ENCODE results near the gene RIPK4.

DNA sequence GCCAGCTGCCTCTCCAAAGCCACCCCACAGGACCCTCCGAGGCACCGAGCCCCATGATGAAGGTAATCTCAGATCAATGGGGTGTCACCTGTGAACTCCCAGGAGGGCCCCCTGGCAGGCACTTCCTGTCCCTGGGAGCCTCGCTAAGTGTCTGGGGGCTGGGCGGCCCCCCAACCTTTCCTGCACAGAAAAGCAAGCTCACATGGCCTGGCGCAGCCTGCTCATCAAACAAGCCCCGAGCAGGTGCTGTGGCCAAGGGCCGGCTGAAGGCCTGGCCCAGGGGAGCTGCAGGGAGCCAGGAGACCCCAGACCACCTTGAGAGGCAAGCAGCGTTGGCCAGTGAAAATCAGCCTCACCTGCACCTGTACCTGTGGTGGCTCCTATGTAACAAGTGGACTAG is 2.9 kb downstream of the RIPK4 start:
- TF ChIP-seq, protein P1, sequence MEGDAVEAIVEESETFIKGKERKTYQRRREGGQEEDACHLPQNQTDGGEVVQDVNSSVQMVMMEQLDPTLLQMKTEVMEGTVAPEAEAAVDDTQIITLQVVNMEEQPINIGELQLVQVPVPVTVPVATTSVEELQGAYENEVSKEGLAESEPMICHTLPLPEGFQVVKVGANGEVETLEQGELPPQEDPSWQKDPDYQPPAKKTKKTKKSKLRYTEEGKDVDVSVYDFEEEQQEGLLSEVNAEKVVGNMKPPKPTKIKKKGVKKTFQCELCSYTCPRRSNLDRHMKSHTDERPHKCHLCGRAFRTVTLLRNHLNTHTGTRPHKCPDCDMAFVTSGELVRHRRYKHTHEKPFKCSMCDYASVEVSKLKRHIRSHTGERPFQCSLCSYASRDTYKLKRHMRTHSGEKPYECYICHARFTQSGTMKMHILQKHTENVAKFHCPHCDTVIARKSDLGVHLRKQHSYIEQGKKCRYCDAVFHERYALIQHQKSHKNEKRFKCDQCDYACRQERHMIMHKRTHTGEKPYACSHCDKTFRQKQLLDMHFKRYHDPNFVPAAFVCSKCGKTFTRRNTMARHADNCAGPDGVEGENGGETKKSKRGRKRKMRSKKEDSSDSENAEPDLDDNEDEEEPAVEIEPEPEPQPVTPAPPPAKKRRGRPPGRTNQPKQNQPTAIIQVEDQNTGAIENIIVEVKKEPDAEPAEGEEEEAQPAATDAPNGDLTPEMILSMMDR (IDR thresholded peaks at IDR 0.05): no peak
- TF ChIP-seq POLR2AphosphoS5 (IDR thresholded peaks at IDR 0.05; ENCODE audit: low read depth, low read length): no peak
- TF ChIP-seq, protein P2, sequence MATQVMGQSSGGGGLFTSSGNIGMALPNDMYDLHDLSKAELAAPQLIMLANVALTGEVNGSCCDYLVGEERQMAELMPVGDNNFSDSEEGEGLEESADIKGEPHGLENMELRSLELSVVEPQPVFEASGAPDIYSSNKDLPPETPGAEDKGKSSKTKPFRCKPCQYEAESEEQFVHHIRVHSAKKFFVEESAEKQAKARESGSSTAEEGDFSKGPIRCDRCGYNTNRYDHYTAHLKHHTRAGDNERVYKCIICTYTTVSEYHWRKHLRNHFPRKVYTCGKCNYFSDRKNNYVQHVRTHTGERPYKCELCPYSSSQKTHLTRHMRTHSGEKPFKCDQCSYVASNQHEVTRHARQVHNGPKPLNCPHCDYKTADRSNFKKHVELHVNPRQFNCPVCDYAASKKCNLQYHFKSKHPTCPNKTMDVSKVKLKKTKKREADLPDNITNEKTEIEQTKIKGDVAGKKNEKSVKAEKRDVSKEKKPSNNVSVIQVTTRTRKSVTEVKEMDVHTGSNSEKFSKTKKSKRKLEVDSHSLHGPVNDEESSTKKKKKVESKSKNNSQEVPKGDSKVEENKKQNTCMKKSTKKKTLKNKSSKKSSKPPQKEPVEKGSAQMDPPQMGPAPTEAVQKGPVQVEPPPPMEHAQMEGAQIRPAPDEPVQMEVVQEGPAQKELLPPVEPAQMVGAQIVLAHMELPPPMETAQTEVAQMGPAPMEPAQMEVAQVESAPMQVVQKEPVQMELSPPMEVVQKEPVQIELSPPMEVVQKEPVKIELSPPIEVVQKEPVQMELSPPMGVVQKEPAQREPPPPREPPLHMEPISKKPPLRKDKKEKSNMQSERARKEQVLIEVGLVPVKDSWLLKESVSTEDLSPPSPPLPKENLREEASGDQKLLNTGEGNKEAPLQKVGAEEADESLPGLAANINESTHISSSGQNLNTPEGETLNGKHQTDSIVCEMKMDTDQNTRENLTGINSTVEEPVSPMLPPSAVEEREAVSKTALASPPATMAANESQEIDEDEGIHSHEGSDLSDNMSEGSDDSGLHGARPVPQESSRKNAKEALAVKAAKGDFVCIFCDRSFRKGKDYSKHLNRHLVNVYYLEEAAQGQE (IDR thresholded peaks at IDR 0.05; ENCODE audit: insufficient read depth in 1 of 2, low read depth in 2 of 2, low read length in 1 of 2): no peak
- TF ChIP-seq SIN3A (IDR thresholded peaks at IDR 0.05; ENCODE audit: borderline replicate concordance, insufficient read depth, low read depth, low read length): no peak
- TF ChIP-seq TCF7L2 (IDR thresholded peaks at IDR 0.05; ENCODE audit: low read depth, low read length): no peak

All from Panc1 (cell line).